Left colon (tissue), 2 donors: ENCODE measurements around the gene CTNND1. TPM values are rescaled to one million over a fixed set of nuclear protein-coding genes. Genes with fewer than 3 reads are reported as not detected.

Experiments used
- ATAC-seq: fragments of 200-7000 bp; cut with Tn5 transposase; one replicate; pipeline ENCODE4 v1.9.1; 2020; ENCODE audit warnings: mild to moderate bottlenecking, moderate library complexity
- DNase-seq, 2 donors: peaks; one replicate each; pipeline ENCODE4 v3.0.0-alpha.2; 2020
- intact Hi-C, 2 donors: fragments of 100-400 bp; cut with DNase I in 1 of 2; cut with micrococcal nuclease in 1 of 2; formaldehyde crosslinking; loops; one replicate each; pipeline versions ENCODE4 v1.11.2 to v1.14.0; 2022; cut with DNase I, micrococcal nuclease
- total RNA-seq, 2 donors: library from RNA; stranded (reverse); fragmentation: NEBNext Ultra II Directional; extraction: Animal tissue kit (Norgen Biotek cat#: 25700); gene quantifications; one replicate each; pipeline ENCODE4 v1.2.1, GENCODE V29; 2021
- donor health status: DM: no; HTN: no; CAD: no.
- donor health status: DM: yes; HTN: yes; CAD: no.

Gene CTNND1
- total RNA-seq, 2 donors from 2014 or later = 458 to 553 TPM

- DNase-seq (no peak), ATAC-seq (no peak)
- intact Hi-C loops = loop anchor here in 1 of 2 donors (5.0 kb wide), 1 partner anchor 49 kb away; no protein-coding TSS in a partner anchor
Measured at GRCh38 chr11:57752954-57753353, 8.6 kb upstream of the CTNND1 start.

DNA sequence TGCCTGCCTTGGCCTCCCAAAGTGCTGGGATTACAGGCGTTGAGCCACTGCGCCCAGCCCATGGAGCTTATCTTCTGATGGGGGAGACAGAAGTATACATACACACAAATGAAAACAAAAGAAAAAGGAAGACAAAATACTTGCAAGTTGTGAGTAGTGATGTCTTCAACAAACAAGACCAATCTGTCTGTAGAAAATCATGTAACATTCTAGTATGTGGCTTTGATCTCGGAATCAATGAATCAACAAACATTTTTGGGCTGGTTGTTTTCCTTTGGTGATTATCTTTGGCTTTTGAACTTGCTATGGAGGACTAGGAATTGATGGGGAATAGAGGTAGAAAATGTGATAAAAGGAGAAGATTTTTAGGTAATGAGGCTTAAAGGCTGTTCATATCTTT is 3.4 kb upstream of the CTNND1 start:
- ATAC-seq = no peak
- intact Hi-C loops = no loop called here
- DNase-seq = no peak

DNA sequence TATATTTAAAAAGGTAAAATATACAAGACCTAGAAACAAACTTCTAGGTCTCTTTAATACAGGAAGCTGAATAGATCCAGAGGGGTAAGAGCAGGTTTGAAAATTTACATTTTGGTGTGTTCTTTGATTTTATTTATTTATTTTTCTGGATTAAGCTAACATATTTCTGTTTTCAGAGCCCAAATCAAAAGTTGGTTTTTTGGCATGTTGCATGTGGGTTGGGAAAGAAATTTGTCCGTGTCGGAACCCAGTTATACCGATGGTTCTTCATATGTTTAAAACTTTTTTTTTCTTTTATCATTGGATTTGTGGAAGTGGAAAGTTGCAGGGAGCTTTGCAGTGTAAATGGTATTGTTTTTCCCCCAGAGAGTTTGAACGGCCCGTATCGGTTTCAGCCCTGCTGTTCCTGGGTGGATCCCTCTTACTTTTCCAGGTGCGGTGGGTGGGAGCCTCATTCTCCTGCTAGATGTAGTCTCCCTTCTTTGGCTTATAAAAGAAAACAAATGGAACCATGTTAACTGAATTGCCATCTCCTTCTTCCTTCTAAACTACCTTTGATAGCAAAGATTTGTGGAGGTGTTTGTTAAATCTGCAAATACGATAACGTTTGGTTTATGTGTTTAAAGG is 746 bp downstream of the CTNND1 start:
- intact Hi-C loops = loop anchor here in 1 of 2 donors (5.0 kb wide), 1 partner anchor 40 kb away; no protein-coding TSS in a partner anchor
- peak; percentile 41 to 59 for DNase-seq
- peak; percentile 67 for ATAC-seq

- intact Hi-C loops = loop anchor here in 1 of 2 donors (5.0 kb wide), 1 partner anchor 39 kb away; no protein-coding TSS in a partner anchor
- no peak for DNase-seq
- peak; percentile 50 for ATAC-seq
Measured at GRCh38 chr11:57763568-57763967, 2.0 kb downstream of the CTNND1 start.

DNA sequence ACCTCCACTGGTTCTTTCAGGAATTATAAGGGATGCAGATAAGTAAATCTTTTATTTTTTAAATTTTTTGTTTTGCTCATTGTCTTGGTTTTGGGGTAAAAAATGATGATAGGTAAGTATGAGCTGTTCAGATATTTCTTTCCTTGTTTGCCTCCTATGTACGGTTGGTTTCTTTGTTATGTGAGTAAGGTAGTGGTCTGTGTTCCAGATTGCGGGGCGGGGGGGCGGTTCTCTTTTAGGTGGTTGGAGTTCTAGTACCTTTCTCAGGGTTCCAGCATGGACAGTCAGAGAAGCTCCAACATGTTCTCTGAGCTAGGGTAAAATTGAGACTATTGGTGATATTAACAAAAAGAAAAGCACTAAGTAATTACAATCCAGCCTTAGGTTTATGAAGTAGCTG is 2.4 kb downstream of the CTNND1 start:
- ATAC-seq (no peak), DNase-seq (no peak)
- intact Hi-C loops = loop anchor here in 1 of 2 donors (5.0 kb wide), 1 partner anchor 38 kb away; no protein-coding TSS in a partner anchor

DNA sequence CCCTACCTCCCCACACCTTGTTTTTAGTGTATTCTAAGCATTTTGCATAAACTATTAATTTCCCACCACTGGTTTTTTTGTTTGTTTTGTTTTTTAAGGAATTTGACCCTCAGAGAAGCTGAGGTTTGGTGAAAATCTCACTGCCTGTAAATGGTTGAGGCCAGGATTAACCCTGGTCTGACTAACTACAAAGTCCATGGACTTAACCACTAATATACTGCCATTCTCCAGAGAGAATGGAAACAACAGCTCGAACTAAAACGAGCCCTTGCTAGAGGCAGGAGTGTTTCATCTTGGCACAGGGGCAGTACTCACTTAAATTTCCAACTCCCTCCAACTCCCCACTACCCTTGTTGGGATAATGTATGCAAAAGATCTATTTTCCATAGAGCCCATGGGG is 3.0 kb downstream of the CTNND1 start:
- intact Hi-C loops = loop anchor here in 1 of 2 donors (5.0 kb wide), 1 partner anchor 38 kb away; no protein-coding TSS in a partner anchor
- DNase-seq (no peak), ATAC-seq (peak; percentile 13)

DNA sequence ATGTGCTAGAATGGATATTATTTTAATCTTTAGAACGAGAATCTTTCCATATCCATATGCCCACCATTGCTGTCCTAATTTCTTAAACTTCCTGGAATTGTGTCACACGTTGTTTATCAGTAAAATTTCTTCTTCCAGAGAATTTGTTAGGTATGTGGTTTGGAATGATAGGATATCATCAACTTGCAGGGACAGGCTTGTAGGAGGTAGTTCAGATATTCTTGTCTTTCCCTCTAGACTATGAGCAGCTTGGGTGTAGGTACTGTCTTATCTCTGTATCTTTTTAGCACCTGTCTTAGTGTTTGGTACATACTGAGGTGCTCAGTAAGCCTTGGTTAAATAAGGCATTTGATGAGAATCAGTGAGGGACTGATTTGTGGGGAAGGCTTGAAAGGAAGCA is 3.4 kb downstream of the CTNND1 start:
- intact Hi-C loops = loop anchor here in 1 of 2 donors (5.0 kb wide), 1 partner anchor 37 kb away; no protein-coding TSS in a partner anchor
- no peak for ATAC-seq

GRCh38 chr11:57770793-57771192 is 9.2 kb downstream of the CTNND1 start:
- ATAC-seq = peak; percentile 19
- DNase-seq = no peak
- intact Hi-C loops = no loop called here

More for the DNA sequence above, 3.4 kb downstream of the CTNND1 start:
- no peak for DNase-seq

- intact Hi-C loops = no loop called here
- DNase-seq (no peak), ATAC-seq (no peak)
Measured at GRCh38 chr11:57771365-57771764, 9.8 kb downstream of the CTNND1 start.

GRCh38 chr11:57772562-57772961 is 11.0 kb downstream of the CTNND1 start:
- DNase-seq = no peak
- ATAC-seq = peak; percentile 14
- intact Hi-C loops = no loop called here

DNA sequence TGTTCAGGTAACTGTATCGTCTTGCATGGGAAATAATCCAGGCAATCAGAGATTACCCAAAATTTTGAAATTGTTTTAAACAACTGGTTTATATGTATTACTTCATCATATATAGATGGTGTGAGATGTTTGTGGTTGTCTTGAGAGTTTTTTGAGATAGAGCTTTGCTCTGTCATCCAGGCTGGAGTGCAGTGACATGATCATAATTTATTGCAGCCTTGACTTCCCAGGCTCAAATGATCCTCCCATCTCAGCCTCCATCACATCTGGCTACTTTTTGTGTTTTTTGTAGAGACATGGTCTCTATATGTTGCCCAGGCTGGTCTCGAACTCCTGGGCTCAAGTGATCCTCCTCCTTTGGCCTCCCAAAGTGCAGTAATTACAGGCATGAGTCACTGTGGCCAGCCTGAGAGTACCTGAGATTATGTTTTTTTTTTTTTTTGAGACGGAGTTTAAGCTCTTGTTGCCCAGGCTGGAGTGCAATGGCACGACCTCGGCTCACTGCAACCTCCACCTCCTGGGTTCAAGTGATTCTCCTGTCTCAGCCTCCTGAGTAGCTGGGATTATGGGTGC is 11.5 kb downstream of the CTNND1 start:
- intact Hi-C loops = no loop called here
- no peak for DNase-seq
- no peak for ATAC-seq

GRCh38 chr11:57775491-57775890 is 13.9 kb downstream of the CTNND1 start:
- DNase-seq = no peak
- ATAC-seq = no peak
- intact Hi-C loops = no loop called here

DNA sequence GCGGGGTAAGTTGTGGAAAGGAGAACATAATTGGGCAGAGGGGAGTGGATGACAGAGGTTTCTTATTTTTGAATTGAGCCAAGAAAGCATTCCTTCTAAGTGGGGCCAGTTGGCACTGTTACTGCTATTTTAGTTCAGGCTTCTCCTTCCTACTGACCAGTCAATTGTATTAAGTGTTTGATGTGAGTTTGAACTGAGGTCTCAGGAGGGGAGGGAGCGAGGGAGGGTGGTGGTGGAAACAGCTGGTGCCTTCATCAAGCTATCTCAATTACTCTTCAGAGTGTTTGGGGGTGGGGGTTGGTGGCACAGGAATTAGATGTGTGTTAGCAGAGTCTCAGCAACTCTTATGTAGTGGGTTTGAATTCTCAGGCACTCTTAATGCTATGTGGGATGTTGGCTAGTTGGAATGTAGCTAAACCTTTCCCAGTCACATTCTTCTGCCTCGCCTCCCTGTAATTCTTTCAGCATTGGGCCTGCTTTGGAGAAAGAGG is 14.5 kb downstream of the CTNND1 start:
- intact Hi-C loops = no loop called here
- no peak for ATAC-seq
- DNase-seq = no peak

- ATAC-seq (no peak), DNase-seq (no peak)
Measured at GRCh38 chr11:57776577-57777210, 15.1 kb downstream of the CTNND1 start.

GRCh38 chr11:57777969-57778317 is 16.3 kb downstream of the CTNND1 start:
- ATAC-seq = peak; percentile 75
- intact Hi-C loops = no loop called here
- DNase-seq = peak; percentile 69 to 83

More at GRCh38 chr11:57776577-57777210, 15.1 kb downstream of the CTNND1 start:
- intact Hi-C loops = no loop called here

GRCh38 chr11:57778318-57779037 is 16.9 kb downstream of the CTNND1 start:
- intact Hi-C loops = no loop called here
- ATAC-seq (peak; percentile 64), DNase-seq (peak; percentile 89 to 94)

DNA sequence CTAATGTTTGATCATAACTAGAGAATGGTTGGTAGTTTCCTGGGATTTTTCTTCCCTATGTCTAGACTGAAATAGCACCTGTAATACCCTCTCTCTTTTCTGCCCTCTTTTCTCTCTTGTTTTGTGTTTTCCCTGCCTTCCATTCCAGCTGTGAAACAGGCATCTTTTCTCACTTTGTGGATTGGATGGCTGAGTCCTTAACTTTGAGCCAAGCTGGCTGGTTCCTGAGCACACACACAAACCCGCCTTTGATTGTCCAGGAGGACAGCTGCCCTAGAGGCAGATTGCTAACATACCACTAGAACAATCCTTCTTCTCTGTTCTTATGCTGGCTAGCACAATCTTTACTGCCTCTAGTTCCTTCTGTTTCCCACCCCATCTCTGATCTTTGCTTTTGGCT is 17.7 kb downstream of the CTNND1 start:
- intact Hi-C loops = no loop called here
- peak in 1 of 2 donors; percentile 31 for DNase-seq
- ATAC-seq = peak; percentile 25

DNA sequence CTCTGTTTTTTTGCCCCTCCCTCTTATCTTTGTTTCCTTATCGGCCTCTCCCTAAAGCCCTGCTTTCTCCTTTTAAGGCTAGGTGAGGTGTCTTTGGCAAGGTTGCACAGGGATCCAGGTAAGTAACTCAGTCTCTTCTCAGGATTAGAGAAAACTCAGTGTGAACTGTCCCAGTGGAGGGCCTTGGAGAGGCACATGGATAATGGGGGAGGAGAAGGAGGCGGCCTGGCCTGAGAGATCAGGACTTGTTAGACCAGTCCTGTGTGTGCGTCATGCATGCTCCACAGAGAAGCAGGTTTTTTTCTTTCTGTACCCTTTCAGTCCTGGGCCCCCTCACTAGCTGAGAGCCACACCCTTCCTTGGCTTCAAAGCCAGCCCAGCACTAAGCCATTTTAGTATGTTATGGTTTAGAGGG is 19.9 kb downstream of the CTNND1 start:
- intact Hi-C loops = no loop called here
- DNase-seq = peak; percentile 69 to 87
- peak; percentile 49 for ATAC-seq

GRCh38 chr11:57785072-57785471 is 23.5 kb downstream of the CTNND1 start:
- ATAC-seq (no peak), DNase-seq (no peak)
- intact Hi-C loops = no loop called here
